OCI-LY1 (cell line): ENCODE data around the gene NPAS3.

Experiments
- H2AFZ ChIP-seq: fragments of 200-600 bp; sonication (generic), shearing (Covaris generic); 2 replicates; pipeline ENCODE4 v1.6.0; 2014; ENCODE audit warnings: antibody characterized with exemption, mild to moderate bottlenecking, low read length
- H3F3A ChIP-seq: fragments of 200-600 bp; sonication (generic), shearing (Covaris generic); 2 replicates; pipeline ENCODE4 v1.6.0; 2014; ENCODE audit warnings: mild to moderate bottlenecking, antibody characterized with exemption, low read length, moderate library complexity; ENCODE audit not compliant: insufficient read depth
- H3K27ac ChIP-seq: fragments of 200-600 bp; sonication (generic); 2 replicates; pipeline ENCODE4 v1.5.1; 2014; ENCODE audit warnings: low read length, mixed run types, mild to moderate bottlenecking, low read depth; ENCODE audit not compliant: poor library complexity, severe bottlenecking
- H3K27me3 ChIP-seq: fragments of 200-600 bp; sonication (generic); 2 replicates; pipeline ENCODE4 v1.6.0; 2014; ENCODE audit warnings: antibody characterized with exemption, mild to moderate bottlenecking, low read length, moderate library complexity; ENCODE audit not compliant: insufficient read depth
- H3K36me3 ChIP-seq: fragments of 200-600 bp; sonication (generic); 2 replicates; pipeline ENCODE4 v1.6.1; 2014; ENCODE audit warnings: mild to moderate bottlenecking, antibody characterized with exemption, low read length, moderate library complexity, mixed read lengths; ENCODE audit not compliant: insufficient read depth
- H3K4me1 ChIP-seq: fragments of 200-600 bp; sonication (generic); 2 replicates; pipeline ENCODE4 v1.5.1; 2014; ENCODE audit warnings: mild to moderate bottlenecking, low read length, moderate library complexity; ENCODE audit not compliant: insufficient read depth, severe bottlenecking
- H3K4me2 ChIP-seq: fragments of 200-600 bp; sonication (generic), shearing (Covaris generic); 2 replicates; pipeline ENCODE4 v1.6.1; 2014; ENCODE audit warnings: low read length
- H3K4me3 ChIP-seq: fragments of 200-600 bp; sonication (generic); 2 replicates; pipeline ENCODE4 v1.5.1; 2014; ENCODE audit warnings: low read length, low read depth, mild to moderate bottlenecking, mixed read lengths; ENCODE audit not compliant: poor library complexity, severe bottlenecking
- H3K79me2 ChIP-seq: fragments of 200-600 bp; shearing (Covaris generic); 2 replicates; pipeline ENCODE4 v1.6.1; 2016; ENCODE audit warnings: mixed run types, low read length, mixed read lengths; ENCODE audit not compliant: insufficient read depth
- H3K9ac ChIP-seq: fragments of 200-600 bp; sonication (generic), shearing (Covaris generic); 2 replicates; pipeline ENCODE4 v1.6.1; 2014; ENCODE audit warnings: mild to moderate bottlenecking, low read length, mixed read lengths
- H3K9me2 ChIP-seq: fragments of 200-600 bp; sonication (generic), shearing (Covaris generic); 2 replicates; pipeline ENCODE4 v1.6.1; 2014; ENCODE audit warnings: low read depth, mild to moderate bottlenecking, low read length, mixed read lengths
- H3K9me3 ChIP-seq: fragments of 200-600 bp; shearing (Covaris generic); 2 replicates; pipeline ENCODE4 v1.6.1; 2014; ENCODE audit warnings: low read length, mixed read lengths
- H4K20me1 ChIP-seq: fragments of 200-600 bp; sonication (generic), shearing (Covaris generic); 2 replicates; pipeline ENCODE4 v1.6.0; 2016; ENCODE audit warnings: mild to moderate bottlenecking, low read length; ENCODE audit not compliant: insufficient read depth
- EZH2 ChIP-seq: fragments of 200-600 bp; sonication (generic), shearing (Covaris generic); IDR thresholded peaks from 2 replicates; pipeline ENCODE4 v1.8.0; 2017; ENCODE audit warnings: borderline replicate concordance, mixed run types, mild to moderate bottlenecking, antibody characterized with exemption, low read length, moderate library complexity, mixed read lengths
- TF ChIP-seq, protein P1 (sequence below): fragments of 200-600 bp; sonication (generic), shearing (Covaris generic); IDR thresholded peaks from 2 replicates; pipeline ENCODE4 v1.5.1; 2017; ENCODE audit warnings: mild to moderate bottlenecking, antibody characterized with exemption, low read length, moderate library complexity, mixed read lengths

Gene NPAS3

DNA sequence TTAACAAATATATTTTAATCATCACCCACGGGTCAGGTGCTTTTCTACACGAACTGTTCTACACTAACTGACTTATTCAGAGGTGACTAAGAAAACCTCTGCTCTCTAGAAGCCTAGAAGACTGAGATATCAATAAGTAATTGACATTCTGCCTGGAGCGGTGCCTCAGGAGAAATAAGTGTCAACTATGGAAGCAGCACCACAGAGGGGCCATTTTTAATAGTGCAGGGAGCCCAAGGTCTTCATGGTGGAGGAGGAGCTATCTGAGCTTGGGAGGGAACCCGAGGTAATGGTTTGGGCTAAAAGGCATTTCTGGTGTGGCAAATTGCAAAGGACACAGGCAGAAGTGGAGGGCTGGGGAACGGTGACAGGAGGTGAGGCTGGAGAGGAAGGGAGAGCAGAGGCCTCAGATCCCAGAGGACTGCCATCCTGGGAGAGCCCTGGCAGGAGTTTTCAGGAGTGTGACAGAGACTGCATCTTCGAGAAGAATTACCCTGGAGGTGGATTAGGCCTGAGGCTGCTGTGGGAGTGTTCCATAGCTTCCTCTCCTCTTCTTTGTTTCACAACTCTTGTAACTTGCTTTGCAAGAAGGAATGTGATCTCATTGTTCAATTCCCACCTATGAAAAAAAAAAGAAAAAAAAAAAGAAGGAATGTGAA lies 123.1 kb downstream of the NPAS3 start:
- no peak overlapping the region for H3K9ac ChIP-seq

DNA sequence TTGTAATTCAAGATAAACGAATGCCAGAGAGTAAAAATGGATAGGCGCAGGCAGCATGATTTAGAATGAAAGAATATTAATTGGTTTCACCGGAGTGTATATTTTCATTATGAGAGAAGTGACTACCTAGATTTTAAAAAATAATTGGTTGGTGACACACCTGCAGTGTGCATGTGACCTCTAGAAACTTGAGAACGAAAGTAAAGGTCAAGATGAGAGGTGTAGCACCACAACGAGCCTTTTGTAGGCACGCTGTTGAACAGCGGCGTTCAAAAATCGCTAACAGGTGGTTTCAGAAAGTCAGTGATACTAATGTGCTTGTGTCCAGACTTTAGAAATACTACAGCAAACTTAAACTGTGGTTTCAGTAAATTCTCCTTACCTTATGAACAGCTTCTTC lies 123.8 kb downstream of the NPAS3 start:
- Histone ChIP-seq H3K36me3 (no peaks in the 10 kb centered on the region), H3K4me3 (no peak overlapping the region), H3K27me3 (no peaks in the 10 kb centered on the region), H3K79me2 (no peaks in the 10 kb centered on the region), H3K9ac (no peak overlapping the region), H3K4me1 (no peaks in the 10 kb centered on the region), H4K20me1 (no peaks in the 10 kb centered on the region), H3K9me3 (no peaks in the 10 kb centered on the region), H2AFZ (no peak overlapping the region), H3K9me2 (no peaks in the 10 kb centered on the region), H3K27ac (no peak overlapping the region), H3F3A (no peaks in the 10 kb centered on the region), H3K4me2 (no peak overlapping the region)
- TF ChIP-seq, protein P1, sequence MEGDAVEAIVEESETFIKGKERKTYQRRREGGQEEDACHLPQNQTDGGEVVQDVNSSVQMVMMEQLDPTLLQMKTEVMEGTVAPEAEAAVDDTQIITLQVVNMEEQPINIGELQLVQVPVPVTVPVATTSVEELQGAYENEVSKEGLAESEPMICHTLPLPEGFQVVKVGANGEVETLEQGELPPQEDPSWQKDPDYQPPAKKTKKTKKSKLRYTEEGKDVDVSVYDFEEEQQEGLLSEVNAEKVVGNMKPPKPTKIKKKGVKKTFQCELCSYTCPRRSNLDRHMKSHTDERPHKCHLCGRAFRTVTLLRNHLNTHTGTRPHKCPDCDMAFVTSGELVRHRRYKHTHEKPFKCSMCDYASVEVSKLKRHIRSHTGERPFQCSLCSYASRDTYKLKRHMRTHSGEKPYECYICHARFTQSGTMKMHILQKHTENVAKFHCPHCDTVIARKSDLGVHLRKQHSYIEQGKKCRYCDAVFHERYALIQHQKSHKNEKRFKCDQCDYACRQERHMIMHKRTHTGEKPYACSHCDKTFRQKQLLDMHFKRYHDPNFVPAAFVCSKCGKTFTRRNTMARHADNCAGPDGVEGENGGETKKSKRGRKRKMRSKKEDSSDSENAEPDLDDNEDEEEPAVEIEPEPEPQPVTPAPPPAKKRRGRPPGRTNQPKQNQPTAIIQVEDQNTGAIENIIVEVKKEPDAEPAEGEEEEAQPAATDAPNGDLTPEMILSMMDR, result no peak
- TF ChIP-seq EZH2, result no peak

More for the DNA sequence above, 123.1 kb downstream of the NPAS3 start:
- no peaks in the 10 kb centered on the region for H3K9me3 ChIP-seq
- no peak overlapping the region for H3K4me3 ChIP-seq
- no peak overlapping the region for H3K27ac ChIP-seq
- no peaks in the 10 kb centered on the region for H3K4me1 ChIP-seq
- H4K20me1 ChIP-seq, result no peaks in the 10 kb centered on the region
- no peaks in the 10 kb centered on the region for H3F3A ChIP-seq
- TF ChIP-seq EZH2, result no peak
- TF ChIP-seq, protein P1, result no peak
- no peak overlapping the region for H3K4me2 ChIP-seq
- no peak overlapping the region for H2AFZ ChIP-seq
- H3K36me3 ChIP-seq, result no peaks in the 10 kb centered on the region
- H3K79me2 ChIP-seq, result no peaks in the 10 kb centered on the region
- H3K27me3 ChIP-seq, result no peaks in the 10 kb centered on the region
- H3K9me2 ChIP-seq, result no peaks in the 10 kb centered on the region

DNA sequence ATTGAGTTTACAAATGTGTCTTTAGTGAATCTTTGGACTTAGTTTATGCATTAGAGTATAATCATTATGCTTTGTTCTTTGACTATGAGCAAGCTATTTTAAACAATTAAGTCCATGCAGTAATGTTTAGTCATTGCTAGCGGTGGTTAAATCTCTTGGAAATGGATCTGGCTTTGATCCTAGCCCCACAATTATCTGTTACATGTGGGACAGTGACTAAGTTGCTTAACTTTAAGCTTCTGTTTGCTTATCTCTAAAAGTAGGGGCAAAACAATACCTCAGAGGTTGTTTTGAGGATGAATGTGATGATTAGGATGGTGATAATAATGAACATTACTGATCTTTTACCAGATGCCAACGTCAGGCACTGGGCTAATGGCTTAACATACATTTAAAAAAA lies 124.2 kb downstream of the NPAS3 start:
- Histone ChIP-seq H4K20me1 (no peaks in the 10 kb centered on the region), H3K27me3 (no peaks in the 10 kb centered on the region), H3K36me3 (no peaks in the 10 kb centered on the region), H3K4me1 (no peaks in the 10 kb centered on the region), H3K9me3 (no peaks in the 10 kb centered on the region), H3K4me3 (no peak overlapping the region), H3K4me2 (no peak overlapping the region), H3F3A (no peaks in the 10 kb centered on the region), H2AFZ (no peak overlapping the region), H3K27ac (no peak overlapping the region), H3K79me2 (no peaks in the 10 kb centered on the region), H3K9me2 (no peaks in the 10 kb centered on the region), H3K9ac (no peak overlapping the region)
- TF ChIP-seq, protein P1, result no peak
- TF ChIP-seq EZH2, result no peak
